ENCODE measurements around the gene BEAN1.

BEAN1 gene

DNA sequence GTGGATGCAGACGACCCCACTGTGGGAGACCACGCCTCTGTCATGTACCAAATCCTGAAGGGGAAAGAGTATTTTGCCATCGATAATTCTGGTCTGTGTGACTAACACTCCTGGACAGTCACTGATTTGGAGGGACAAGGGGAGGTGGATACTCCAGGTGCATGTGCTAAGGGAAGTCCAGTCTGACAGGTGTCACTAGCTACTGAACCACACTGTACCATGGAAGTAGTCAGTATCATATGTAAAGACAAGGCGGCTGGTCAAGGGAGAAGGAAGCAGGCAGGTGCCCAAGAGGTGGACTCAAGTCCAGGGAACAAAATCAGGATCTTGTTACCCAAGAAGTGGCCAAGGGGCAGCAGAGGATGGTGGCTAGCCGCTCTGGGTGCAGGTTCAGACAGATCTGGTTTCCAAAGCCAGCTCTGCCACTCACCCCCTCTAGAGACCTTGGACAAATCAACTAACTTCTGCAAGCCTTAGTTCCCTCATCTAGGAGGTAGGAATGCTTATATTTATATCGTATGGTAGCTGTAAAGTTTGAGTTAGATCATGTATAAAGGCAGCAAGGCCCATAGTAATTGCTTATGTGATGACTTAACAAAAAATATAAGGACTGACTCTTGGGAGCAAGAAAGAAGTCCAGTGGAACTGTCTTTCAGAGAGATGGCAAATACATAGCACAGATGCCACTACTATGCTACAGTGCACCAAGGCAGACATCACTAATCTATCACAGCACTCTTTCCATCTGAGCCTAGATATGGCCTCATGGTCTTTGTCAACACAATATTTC lies 38.5 kb upstream of the BEAN1 start:
- no peaks in the 10 kb centered on the region for H3K79me2 ChIP-seq (ENCODE audit: control insufficient read depth, low read length)
- H3F3A ChIP-seq (ENCODE audit: control insufficient read depth, insufficient read depth): no peaks in the 10 kb centered on the region
- no peaks in the 10 kb centered on the region for H3K27me3 ChIP-seq (ENCODE audit: control insufficient read depth, low read length)
- H3K27ac ChIP-seq (ENCODE audit: low read depth, low read length): no peak overlapping the region
- no peaks in the 10 kb centered on the region for H3K9me2 ChIP-seq (replicated peaks; ENCODE audit: control insufficient read depth, low read length)
- no peaks in the 10 kb centered on the region for H3K9me3 ChIP-seq (ENCODE audit: control insufficient read depth, insufficient read depth, low read length)
- H4K20me1 ChIP-seq (ENCODE audit: control insufficient read depth, insufficient read depth, low read depth, low read length): no peaks in the 10 kb centered on the region
- no peak overlapping the region for H3K4me2 ChIP-seq (ENCODE audit: low read length)
- no peaks in the 10 kb centered on the region for H3K4me1 ChIP-seq (ENCODE audit: control insufficient read depth, low read length)
- no peak for TF ChIP-seq EZH2phosphoT487 (IDR thresholded peaks at IDR 0.05; ENCODE audit: borderline replicate concordance, low read length)
- TF ChIP-seq, protein P1, sequence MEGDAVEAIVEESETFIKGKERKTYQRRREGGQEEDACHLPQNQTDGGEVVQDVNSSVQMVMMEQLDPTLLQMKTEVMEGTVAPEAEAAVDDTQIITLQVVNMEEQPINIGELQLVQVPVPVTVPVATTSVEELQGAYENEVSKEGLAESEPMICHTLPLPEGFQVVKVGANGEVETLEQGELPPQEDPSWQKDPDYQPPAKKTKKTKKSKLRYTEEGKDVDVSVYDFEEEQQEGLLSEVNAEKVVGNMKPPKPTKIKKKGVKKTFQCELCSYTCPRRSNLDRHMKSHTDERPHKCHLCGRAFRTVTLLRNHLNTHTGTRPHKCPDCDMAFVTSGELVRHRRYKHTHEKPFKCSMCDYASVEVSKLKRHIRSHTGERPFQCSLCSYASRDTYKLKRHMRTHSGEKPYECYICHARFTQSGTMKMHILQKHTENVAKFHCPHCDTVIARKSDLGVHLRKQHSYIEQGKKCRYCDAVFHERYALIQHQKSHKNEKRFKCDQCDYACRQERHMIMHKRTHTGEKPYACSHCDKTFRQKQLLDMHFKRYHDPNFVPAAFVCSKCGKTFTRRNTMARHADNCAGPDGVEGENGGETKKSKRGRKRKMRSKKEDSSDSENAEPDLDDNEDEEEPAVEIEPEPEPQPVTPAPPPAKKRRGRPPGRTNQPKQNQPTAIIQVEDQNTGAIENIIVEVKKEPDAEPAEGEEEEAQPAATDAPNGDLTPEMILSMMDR (IDR thresholded peaks at IDR 0.05; ENCODE audit: low read depth, low read length, poor library complexity, severe bottlenecking): no peak
- no peaks in the 10 kb centered on the region for H3K36me3 ChIP-seq (ENCODE audit: control insufficient read depth, low read length)
- H3K4me3 ChIP-seq (ENCODE audit: low read length): no peak overlapping the region

DNA sequence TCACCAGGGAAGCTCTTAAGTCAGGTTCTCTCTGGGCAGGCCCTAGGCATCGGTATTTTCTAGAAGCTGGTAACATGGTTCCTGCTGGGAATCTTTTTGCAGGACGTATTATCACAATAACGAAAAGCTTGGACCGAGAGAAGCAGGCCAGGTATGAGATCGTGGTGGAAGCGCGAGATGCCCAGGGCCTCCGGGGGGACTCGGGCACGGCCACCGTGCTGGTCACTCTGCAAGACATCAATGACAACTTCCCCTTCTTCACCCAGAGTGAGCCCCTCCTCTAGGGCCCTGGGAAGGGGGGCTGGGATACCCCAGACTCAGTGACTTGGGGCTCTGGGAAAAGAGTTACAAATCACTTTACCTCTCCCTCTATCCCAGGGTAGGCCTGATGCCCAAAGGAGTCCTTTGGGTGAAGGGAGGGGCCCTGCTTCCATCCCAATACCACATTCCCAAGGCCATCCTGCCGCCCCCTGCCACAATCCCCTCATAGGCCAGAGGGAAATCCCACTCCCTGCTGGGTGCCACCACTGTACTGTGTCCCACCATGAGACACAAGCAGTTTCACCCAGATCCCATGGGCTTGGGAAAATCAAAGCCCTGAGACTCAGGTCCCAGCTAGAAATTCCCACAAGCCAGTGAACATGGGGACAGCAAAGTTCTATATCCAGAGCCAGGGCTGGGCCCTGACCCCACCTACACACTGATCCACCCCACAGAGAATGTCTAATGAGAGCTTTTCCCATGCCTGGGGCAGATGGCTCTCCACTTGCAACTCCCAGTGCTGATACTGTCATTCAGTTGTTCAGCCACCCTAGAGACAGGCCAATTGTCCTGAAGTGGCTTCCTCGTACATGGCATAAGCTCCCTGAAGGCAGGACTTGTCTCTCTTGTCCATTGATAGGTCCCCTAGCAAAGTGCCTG lies 37.6 kb upstream of the BEAN1 start:
- H3K79me2 ChIP-seq (ENCODE audit: control insufficient read depth, low read length): no peaks in the 10 kb centered on the region
- H3K27ac ChIP-seq (ENCODE audit: low read depth, low read length): no peak overlapping the region
- H3K36me3 ChIP-seq (ENCODE audit: control insufficient read depth, low read length): no peaks in the 10 kb centered on the region
- H3K4me1 ChIP-seq (ENCODE audit: control insufficient read depth, low read length): no peaks in the 10 kb centered on the region
- no peak overlapping the region for H3K4me2 ChIP-seq (ENCODE audit: low read length)
- H3K4me3 ChIP-seq (ENCODE audit: low read length): no peak overlapping the region
- H3K9me3 ChIP-seq (ENCODE audit: control insufficient read depth, insufficient read depth, low read length): no peaks in the 10 kb centered on the region
- no peaks in the 10 kb centered on the region for H4K20me1 ChIP-seq (ENCODE audit: control insufficient read depth, insufficient read depth, low read depth, low read length)
- H3K9me2 ChIP-seq (replicated peaks; ENCODE audit: control insufficient read depth, low read length): no peaks in the 10 kb centered on the region
- no peaks in the 10 kb centered on the region for H3F3A ChIP-seq (ENCODE audit: control insufficient read depth, insufficient read depth)
- H3K27me3 ChIP-seq (ENCODE audit: control insufficient read depth, low read length): no peaks in the 10 kb centered on the region
- no peak for TF ChIP-seq EZH2phosphoT487 (IDR thresholded peaks at IDR 0.05; ENCODE audit: borderline replicate concordance, low read length)
- TF ChIP-seq, protein P1 (IDR thresholded peaks at IDR 0.05; ENCODE audit: low read depth, low read length, poor library complexity, severe bottlenecking): no peak

DNA sequence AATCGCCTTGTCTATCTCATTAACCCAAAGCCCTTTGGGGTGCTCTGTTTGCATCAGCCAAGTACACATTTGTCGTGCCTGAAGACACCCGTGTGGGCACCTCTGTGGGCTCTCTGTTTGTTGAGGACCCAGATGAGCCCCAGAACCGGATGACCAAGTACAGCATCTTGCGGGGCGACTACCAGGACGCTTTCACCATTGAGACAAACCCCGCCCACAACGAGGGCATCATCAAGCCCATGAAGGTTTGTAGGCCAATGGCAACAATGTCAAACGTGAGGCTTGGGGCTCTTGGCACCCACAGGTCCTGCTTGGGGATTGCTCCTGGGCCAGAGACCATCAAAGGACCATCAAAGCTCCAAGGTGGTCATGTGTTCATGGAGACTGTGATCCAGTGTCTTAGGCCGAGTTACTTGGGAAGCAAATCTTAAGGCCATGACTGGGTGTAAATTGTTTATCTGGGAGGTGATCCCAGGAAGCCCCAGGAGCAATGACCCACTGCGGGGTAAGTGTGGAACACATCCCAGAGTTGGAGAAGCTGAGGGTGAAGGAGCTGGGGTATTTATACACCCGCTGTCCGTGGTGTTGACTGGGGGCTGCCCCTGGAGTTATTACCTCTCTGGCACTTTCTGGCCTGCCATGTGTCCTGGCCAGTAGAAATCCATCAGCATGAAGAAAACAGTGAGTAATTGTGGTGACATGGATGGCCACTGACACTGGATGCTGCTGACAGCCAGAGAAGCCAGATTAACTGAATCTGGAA lies 36.6 kb upstream of the BEAN1 start:
- H3K4me3 ChIP-seq (ENCODE audit: low read length): no peak overlapping the region
- H3K36me3 ChIP-seq (ENCODE audit: control insufficient read depth, low read length): no peaks in the 10 kb centered on the region
- no peaks in the 10 kb centered on the region for H3F3A ChIP-seq (ENCODE audit: control insufficient read depth, insufficient read depth)
- H3K4me2 ChIP-seq (ENCODE audit: low read length): no peak overlapping the region
- H3K4me1 ChIP-seq (ENCODE audit: control insufficient read depth, low read length): no peaks in the 10 kb centered on the region
- no peaks in the 10 kb centered on the region for H4K20me1 ChIP-seq (ENCODE audit: control insufficient read depth, insufficient read depth, low read depth, low read length)
- H3K9me3 ChIP-seq (ENCODE audit: control insufficient read depth, insufficient read depth, low read length): no peaks in the 10 kb centered on the region
- H3K27me3 ChIP-seq (ENCODE audit: control insufficient read depth, low read length): peaks cover under 1% of the 10 kb centered on the region; the same call in 1 of the 2 replicates
- no peaks in the 10 kb centered on the region for H3K79me2 ChIP-seq (ENCODE audit: control insufficient read depth, low read length)
- H3K9me2 ChIP-seq (replicated peaks; ENCODE audit: control insufficient read depth, low read length): no peaks in the 10 kb centered on the region
- H3K27ac ChIP-seq (ENCODE audit: low read depth, low read length): no peak overlapping the region
- no peak for TF ChIP-seq EZH2phosphoT487 (IDR thresholded peaks at IDR 0.05; ENCODE audit: borderline replicate concordance, low read length)
- TF ChIP-seq, protein P1 (IDR thresholded peaks at IDR 0.05; ENCODE audit: low read depth, low read length, poor library complexity, severe bottlenecking): no peak

Measured in DOHH2 (cell line).